ENCODE measurements around the gene LENG9.

LENG9 gene

GRCh38 chr19:54420068-54420382 lies 43.6 kb downstream of the LENG9 start:
- no peak for DNase-seq

DNA sequence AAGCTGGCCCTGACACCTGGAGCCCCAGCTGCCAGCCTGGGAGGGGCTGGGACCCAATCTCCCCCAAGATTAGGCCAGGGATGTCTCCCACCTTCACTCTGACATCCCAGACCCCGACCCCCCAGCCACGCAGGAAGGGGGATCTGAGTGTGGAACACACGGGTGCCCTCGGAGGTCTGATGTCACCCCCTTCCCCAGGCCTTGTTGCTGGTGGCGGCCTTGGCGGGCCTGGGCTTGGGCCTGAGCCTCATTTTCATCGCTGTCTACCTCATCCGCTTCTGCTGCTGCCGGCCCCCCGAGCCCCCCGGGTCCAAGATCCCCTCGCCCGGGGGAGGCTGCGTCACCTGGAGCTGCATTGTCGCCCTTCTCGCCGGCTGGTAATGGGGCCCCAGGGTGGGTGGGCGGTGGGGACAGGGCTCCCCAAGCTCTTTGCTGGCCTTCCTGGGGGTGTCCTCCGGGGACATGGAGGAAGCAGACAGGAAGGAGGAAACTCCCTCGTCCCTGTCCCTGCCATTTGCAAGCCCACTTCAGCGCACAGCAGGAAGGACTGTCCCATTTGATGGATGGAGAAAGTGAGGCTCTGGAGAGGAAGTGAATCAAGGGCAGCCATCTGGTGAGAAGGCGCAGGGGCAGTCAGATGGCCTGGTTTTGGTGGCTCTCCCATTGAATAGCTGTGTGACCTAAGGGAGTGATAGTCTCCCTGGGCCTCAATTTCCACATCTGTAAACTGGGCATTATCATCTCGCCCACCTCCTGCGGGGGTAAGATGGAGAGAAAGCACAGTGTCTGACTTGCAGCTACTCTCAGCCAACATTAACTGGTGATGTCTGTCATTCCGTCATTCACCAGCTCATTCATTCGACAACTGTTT lies 44.4 kb downstream of the LENG9 start:
- no peak for DNase-seq

GRCh38 chr19:54418030-54418929 lies 45.3 kb downstream of the LENG9 start:
- no peak for DNase-seq

DNA sequence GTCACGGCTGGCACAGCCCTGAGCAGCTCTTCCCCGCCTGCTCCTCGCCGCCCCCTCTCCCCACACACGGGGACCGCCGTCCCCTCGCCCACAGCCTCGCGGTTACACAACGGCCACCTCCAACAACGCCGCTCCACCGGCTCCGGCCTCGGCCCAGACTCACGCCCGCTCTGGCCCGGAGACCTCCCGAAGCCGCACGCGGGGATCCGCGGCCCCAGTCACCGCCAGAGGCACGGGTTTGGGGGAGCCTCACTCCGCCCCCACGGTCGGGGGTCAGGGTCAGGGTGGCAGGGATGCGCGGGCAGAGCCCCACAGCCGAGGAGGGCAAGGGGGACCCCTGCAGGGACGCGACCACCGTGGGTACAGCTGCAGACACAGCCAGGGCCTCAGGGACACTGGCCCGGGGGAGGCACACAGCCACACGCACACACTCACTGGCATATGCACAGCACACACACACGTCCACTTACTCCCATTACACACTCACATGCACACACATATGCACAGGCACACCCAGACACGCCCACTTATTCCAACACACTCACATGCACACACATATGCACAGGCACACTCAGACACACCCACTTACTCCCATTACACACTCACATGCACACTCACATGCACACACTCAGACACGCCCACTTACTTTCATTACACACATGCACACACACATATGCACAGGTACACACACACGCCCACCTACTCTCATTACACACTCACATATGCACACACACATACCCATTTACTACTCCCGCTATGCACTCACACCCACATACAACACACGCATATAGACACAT lies 46.7 kb downstream of the LENG9 start:
- DNase-seq = no peak

- DNase-seq = no peak
Measured at GRCh38 chr19:54415901-54416673, 47.5 kb downstream of the LENG9 start.

GRCh38 chr19:54415208-54415900 lies 48.2 kb downstream of the LENG9 start, which contains the start of gene TTYH1:
Gene TTYH1 (plus strand): TSS chr19:54415464. CDS start chr19:54415553, 89 bp downstream.
- peak; percentile 23 for DNase-seq

- no peak for DNase-seq
Measured at GRCh38 chr19:54414156-54414555, 49.4 kb downstream of the LENG9 start.

DNA sequence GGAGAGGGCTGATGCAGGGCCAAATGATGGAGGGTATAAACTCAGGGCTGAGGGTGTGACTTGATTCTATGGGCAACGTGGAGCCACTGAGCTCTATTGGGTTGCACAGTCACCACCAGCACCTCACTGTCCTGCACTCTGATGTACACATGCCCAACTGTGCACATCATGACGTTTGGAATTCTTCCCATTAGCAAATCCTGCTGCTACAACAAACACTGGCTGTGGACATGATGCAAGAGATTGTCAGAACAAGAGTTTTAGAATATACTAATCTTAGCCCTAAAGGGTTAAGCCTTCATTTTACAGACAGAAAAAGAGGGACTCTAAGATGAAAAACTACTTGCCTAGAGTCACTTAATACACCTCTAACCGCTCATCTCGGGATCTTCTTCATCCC lies 50.7 kb downstream of the LENG9 start:
- no peak for DNase-seq

All from NCI-H82 (cell line).